ENCODE measurements around the gene MAB21L4. TPM values are rescaled to one million over a fixed set of nuclear protein-coding genes. Genes with fewer than 3 reads are reported as not detected.
A peak's percentile ranks its signal among the peaks of the same experiment; 100 is the strongest.

Gene MAB21L4
- total RNA-seq, 1 donor from 2014 or later, result 0.59 TPM

DNA sequence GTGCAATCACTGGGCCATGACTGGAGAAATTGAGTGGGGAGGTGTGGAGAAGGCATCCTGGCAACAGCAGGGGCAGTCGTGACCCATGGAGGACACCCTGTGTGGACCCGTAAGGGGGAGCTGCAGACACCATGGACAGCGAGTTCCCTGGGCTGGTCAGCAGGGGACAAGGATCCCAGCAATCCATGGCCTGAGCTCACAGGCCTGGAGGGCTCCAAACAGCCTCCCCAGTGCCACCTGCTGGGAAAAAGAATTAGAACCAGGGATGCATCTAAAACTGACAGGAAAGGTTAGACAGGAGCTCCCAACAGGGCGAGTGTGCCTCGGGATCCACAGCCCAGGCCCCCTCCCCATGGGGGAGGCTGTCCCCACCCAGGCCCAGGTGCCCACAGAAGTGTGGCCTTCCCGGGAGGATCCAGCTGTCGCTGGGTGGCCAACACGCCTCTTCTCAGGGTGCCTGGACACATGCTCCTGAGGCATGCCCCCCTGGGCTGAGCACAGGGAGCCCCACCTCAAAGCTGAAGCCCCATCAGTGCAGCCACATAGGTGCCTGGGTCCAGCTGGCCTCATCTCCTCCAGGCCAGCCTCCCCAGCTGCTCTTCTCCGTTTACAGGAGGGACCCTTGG is 55.4 kb downstream of the MAB21L4 start:
- FAIRE-seq, result no peak
- Mint-ChIP-seq H3K9me3 (ENCODE audit: unreplicated experiment) (peaks cover 3% of the 10 kb centered on the region), H3K27ac (ENCODE audit: unreplicated experiment) (no peak overlapping the region), H3K4me1 (ENCODE audit: low read depth, unreplicated experiment) (no peaks in the 10 kb centered on the region), H3K27me3 (ENCODE audit: low read depth, unreplicated experiment) (peaks cover 31% of the 10 kb centered on the region), H3K36me3 (ENCODE audit: low read depth, unreplicated experiment) (no peaks in the 10 kb centered on the region), H3K4me3 (ENCODE audit: unreplicated experiment) (no peak overlapping the region)
- TF ChIP-seq EZH2 (IDR thresholded peaks at IDR 0.05; ENCODE audit: insufficient read depth, low read length), result no peak
- TF ChIP-seq, protein P1, sequence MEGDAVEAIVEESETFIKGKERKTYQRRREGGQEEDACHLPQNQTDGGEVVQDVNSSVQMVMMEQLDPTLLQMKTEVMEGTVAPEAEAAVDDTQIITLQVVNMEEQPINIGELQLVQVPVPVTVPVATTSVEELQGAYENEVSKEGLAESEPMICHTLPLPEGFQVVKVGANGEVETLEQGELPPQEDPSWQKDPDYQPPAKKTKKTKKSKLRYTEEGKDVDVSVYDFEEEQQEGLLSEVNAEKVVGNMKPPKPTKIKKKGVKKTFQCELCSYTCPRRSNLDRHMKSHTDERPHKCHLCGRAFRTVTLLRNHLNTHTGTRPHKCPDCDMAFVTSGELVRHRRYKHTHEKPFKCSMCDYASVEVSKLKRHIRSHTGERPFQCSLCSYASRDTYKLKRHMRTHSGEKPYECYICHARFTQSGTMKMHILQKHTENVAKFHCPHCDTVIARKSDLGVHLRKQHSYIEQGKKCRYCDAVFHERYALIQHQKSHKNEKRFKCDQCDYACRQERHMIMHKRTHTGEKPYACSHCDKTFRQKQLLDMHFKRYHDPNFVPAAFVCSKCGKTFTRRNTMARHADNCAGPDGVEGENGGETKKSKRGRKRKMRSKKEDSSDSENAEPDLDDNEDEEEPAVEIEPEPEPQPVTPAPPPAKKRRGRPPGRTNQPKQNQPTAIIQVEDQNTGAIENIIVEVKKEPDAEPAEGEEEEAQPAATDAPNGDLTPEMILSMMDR (IDR thresholded peaks at IDR 0.05; ENCODE audit: insufficient read depth, low read depth, low read length), result peak; percentile 58
- Histone ChIP-seq H3K4me2 (ENCODE audit: low read length) (no peak overlapping the region), H3K79me2 (ENCODE audit: insufficient read depth, low read length) (no peaks in the 10 kb centered on the region), H2AFZ (ENCODE audit: low read depth, low read length) (no peak overlapping the region), H3K36me3 (ENCODE audit: insufficient read depth, low read length) (no peaks in the 10 kb centered on the region), H3K4me3 (ENCODE audit: insufficient read depth, low read depth, low read length) (no peak overlapping the region), H3K27ac (ENCODE audit: low read depth, low read length) (no peak overlapping the region), H3K9me3 (ENCODE audit: insufficient read depth, low read depth, low read length) (no peaks in the 10 kb centered on the region), H3K27me3 (ENCODE audit: insufficient read depth, low read length) (peaks cover 12% of the 10 kb centered on the region), H3K9ac (ENCODE audit: low read length) (no peak overlapping the region), H4K20me1 (ENCODE audit: insufficient read depth, low read length) (no peaks in the 10 kb centered on the region), H3K4me1 (ENCODE audit: insufficient read depth, low read length) (peaks cover 5% of the 10 kb centered on the region)
- peak; percentile 39 for DNase-seq (ENCODE audit: low read depth)

- no peaks in the 10 kb centered on the region for H3K36me3 ChIP-seq (ENCODE audit: insufficient read depth, low read length)
- Mint-ChIP-seq H3K36me3 (ENCODE audit: low read depth, unreplicated experiment) (no peaks in the 10 kb centered on the region), H3K9me3 (ENCODE audit: unreplicated experiment) (no peaks in the 10 kb centered on the region), H3K4me1 (ENCODE audit: low read depth, unreplicated experiment) (no peaks in the 10 kb centered on the region), H3K27me3 (ENCODE audit: low read depth, unreplicated experiment) (peaks cover 36% of the 10 kb centered on the region), H3K27ac (ENCODE audit: unreplicated experiment) (no peak overlapping the region), H3K4me3 (ENCODE audit: unreplicated experiment) (no peak overlapping the region)
- FAIRE-seq (no peak), DNase-seq (ENCODE audit: low read depth) (peak; percentile 36)
- no peak for TF ChIP-seq EZH2 (IDR thresholded peaks at IDR 0.05; ENCODE audit: insufficient read depth, low read length)
- TF ChIP-seq, protein P1 (IDR thresholded peaks at IDR 0.05; ENCODE audit: insufficient read depth, low read depth, low read length), result no peak
- H3K4me3 ChIP-seq (ENCODE audit: insufficient read depth, low read depth, low read length), result no peak overlapping the region
- no peak overlapping the region for H3K27ac ChIP-seq (ENCODE audit: low read depth, low read length)
- H3K4me2 ChIP-seq (ENCODE audit: low read length), result no peak overlapping the region
- H3K9ac ChIP-seq (ENCODE audit: low read length), result no peak overlapping the region
- H3K79me2 ChIP-seq (ENCODE audit: insufficient read depth, low read length), result no peaks in the 10 kb centered on the region
- peaks cover 12% of the 10 kb centered on the region for H3K27me3 ChIP-seq (ENCODE audit: insufficient read depth, low read length)
- H4K20me1 ChIP-seq (ENCODE audit: insufficient read depth, low read length), result no peaks in the 10 kb centered on the region
- peaks cover 5% of the 10 kb centered on the region for H3K4me1 ChIP-seq (ENCODE audit: insufficient read depth, low read length)
- H2AFZ ChIP-seq (ENCODE audit: low read depth, low read length), result no peak overlapping the region
- H3K9me3 ChIP-seq (ENCODE audit: insufficient read depth, low read depth, low read length), result no peaks in the 10 kb centered on the region
Observed at GRCh38 chr2:240839152-240840143, 56.5 kb downstream of the MAB21L4 start.
